Hepatocyte (in vitro differentiated cells): ENCODE data around the gene SLF2. TPM values are rescaled to one million over a fixed set of nuclear protein-coding genes. Genes with fewer than 3 reads are reported as not detected.

Experiments used
- DNase-seq: peaks from one replicate; pipeline ENCODE4 v3.0.0-alpha.2; 2016; ENCODE audit warnings: low spot score
- H2AFZ ChIP-seq: fragments of 200-600 bp; sonication (generic); 2 replicates; pipeline ENCODE4 v1.6.0; 2016; ENCODE audit warnings: antibody characterized with exemption, mild to moderate bottlenecking
- H3K27ac ChIP-seq: fragments of 200-600 bp; sonication (generic); 2 replicates; pipeline ENCODE4 v1.5.1; 2016; ENCODE audit warnings: mild to moderate bottlenecking
- H3K27me3 ChIP-seq: fragments of 200-600 bp; sonication (generic); 2 replicates; pipeline ENCODE4 v1.6.1; 2016
- H3K36me3 ChIP-seq: fragments of 200-600 bp; sonication (generic); replicated peaks from 2 replicates; pipeline ENCODE4 v1.5.1; 2016; ENCODE audit warnings: low read depth; ENCODE audit not compliant: insufficient read depth
- H3K4me1 ChIP-seq: fragments of 200-600 bp; sonication (generic); 2 replicates; pipeline ENCODE4 v1.5.1; 2016; ENCODE audit warnings: mild to moderate bottlenecking, moderate library complexity; ENCODE audit not compliant: insufficient read depth
- H3K4me2 ChIP-seq: fragments of 200-600 bp; sonication (generic); 2 replicates; pipeline ENCODE4 v1.6.0; 2016
- H3K4me3 ChIP-seq: fragments of 200-600 bp; sonication (generic); 2 replicates; pipeline ENCODE4 v1.5.1; 2016; ENCODE audit warnings: mild to moderate bottlenecking
- H3K79me2 ChIP-seq: fragments of 200-600 bp; sonication (generic); 2 replicates; pipeline ENCODE4 v1.6.0; 2017; ENCODE audit warnings: mild to moderate bottlenecking
- H3K9me2 ChIP-seq: fragments of 200-600 bp; sonication (generic); replicated peaks from 2 replicates; pipeline ENCODE4 v1.6.0; 2017; ENCODE audit warnings: mild to moderate bottlenecking; ENCODE audit not compliant: insufficient read depth
- H3K9me3 ChIP-seq: fragments of 200-600 bp; sonication (generic); 2 replicates; pipeline ENCODE4 v1.5.1; 2016; ENCODE audit warnings: low read depth, mild to moderate bottlenecking
- H4K20me1 ChIP-seq: fragments of 200-600 bp; sonication (generic); 2 replicates; pipeline ENCODE4 v1.6.0; 2016; ENCODE audit warnings: mild to moderate bottlenecking; ENCODE audit not compliant: insufficient read depth, poor library complexity, severe bottlenecking
- EZH2 ChIP-seq: fragments of 200-600 bp; sonication (generic); IDR thresholded peaks from 2 replicates; pipeline ENCODE4 v1.6.1; 2016; ENCODE audit warnings: antibody characterized with exemption, mild to moderate bottlenecking, borderline replicate concordance
- EZH2phosphoT487 ChIP-seq: fragments of 200-600 bp; sonication (generic); IDR thresholded peaks from one replicate; pipeline ENCODE4 v1.6.1; 2018; ENCODE audit warnings: antibody characterized with exemption, mild to moderate bottlenecking, low read depth, moderate library complexity; ENCODE audit not compliant: unreplicated experiment, severe bottlenecking
- WGBS: methylation state at CpG from one replicate; pipeline ENCODE4 v1.1.6; 2016; ENCODE audit warnings: low lambda C conversion rate; ENCODE audit errors: missing lambda C conversion rate; 5-methylcytosine and 5-hydroxymethylcytosine counted together
- polyA plus RNA-seq: library from polyadenylated mRNA; unstranded; fragments of >200 nt; fragmentation: Nextera tagmentation; extraction: Ambion mirVana; gene quantifications from 2 replicates; pipeline ENCODE4 v1.2.1, GENCODE V29; 2016
- total RNA-seq: library from RNA; depleted of rRNA; stranded (reverse); fragments of >200 nt; gene quantifications from 2 replicates; pipeline ENCODE4 v1.2.3, GENCODE V29; 2014
- TF ChIP-seq, protein P1 (sequence below): fragments of 200-600 bp; sonication (generic); IDR thresholded peaks from 2 replicates; pipeline ENCODE4 v1.5.1; 2016; ENCODE audit warnings: antibody characterized with exemption, mild to moderate bottlenecking; ENCODE audit not compliant: poor library complexity

SLF2 gene
- total and polyA plus RNA-seq, 2 experiments from 2014 or later = 11.7 to 23.5 TPM

DNA sequence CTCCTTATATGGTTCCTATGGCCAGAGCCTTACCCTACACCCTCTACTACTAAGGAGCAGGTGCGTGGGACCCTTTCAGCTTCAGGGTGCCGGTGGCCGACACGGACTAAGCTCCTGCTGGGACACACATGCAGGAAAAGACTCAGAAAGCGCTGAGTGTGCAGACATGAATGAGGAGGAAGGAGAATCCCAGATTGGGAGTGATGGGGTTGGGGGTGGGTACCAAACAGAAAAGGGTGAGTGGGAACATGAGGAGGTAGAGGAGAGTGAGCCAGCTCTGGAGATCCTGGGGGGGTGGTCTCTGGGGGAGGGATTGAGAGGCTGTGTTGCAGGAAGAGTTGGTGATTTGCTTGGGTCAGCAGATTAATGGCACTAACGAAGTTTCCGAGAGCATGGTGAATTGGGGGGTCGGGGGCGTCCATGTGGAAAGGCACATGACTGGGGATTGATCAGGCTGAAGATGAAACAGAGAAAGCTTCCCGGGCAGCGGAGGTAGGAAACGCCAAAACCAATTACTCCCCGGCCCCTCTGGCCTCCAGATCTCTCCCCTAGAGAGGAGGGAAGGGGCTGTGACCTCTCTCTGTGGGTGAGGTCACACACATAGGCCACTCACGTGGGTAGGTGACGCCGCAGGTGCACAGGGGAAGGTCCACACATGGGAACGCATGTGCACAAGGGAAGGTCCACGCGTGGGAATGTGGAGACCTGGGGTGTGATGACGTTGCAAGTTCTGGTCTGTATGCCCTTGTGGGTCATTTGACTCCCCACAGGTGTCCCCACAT, 37.9 kb upstream of the SLF2 start:
- Histone ChIP-seq H3K4me3 (no peak overlapping the region), H3K9me3 (no peaks in the 10 kb centered on the region), H3K27me3 (peaks cover 3% of the 10 kb centered on the region), H4K20me1 (no peaks in the 10 kb centered on the region), H3K79me2 (no peaks in the 10 kb centered on the region), H3K9me2 (no peaks in the 10 kb centered on the region), H3K4me2 (no peak overlapping the region), H2AFZ (no peak overlapping the region), H3K27ac (no peak overlapping the region), H3K36me3 (no peaks in the 10 kb centered on the region), H3K4me1 (peaks cover 16% of the 10 kb centered on the region)
- DNase-seq = no peak
- TF ChIP-seq EZH2 (no peak), EZH2phosphoT487 (no peak)
- TF ChIP-seq, protein P1, sequence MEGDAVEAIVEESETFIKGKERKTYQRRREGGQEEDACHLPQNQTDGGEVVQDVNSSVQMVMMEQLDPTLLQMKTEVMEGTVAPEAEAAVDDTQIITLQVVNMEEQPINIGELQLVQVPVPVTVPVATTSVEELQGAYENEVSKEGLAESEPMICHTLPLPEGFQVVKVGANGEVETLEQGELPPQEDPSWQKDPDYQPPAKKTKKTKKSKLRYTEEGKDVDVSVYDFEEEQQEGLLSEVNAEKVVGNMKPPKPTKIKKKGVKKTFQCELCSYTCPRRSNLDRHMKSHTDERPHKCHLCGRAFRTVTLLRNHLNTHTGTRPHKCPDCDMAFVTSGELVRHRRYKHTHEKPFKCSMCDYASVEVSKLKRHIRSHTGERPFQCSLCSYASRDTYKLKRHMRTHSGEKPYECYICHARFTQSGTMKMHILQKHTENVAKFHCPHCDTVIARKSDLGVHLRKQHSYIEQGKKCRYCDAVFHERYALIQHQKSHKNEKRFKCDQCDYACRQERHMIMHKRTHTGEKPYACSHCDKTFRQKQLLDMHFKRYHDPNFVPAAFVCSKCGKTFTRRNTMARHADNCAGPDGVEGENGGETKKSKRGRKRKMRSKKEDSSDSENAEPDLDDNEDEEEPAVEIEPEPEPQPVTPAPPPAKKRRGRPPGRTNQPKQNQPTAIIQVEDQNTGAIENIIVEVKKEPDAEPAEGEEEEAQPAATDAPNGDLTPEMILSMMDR = no peak
- 83% methylated on average over 20 of the region's 20 CpGs for WGBS

DNA sequence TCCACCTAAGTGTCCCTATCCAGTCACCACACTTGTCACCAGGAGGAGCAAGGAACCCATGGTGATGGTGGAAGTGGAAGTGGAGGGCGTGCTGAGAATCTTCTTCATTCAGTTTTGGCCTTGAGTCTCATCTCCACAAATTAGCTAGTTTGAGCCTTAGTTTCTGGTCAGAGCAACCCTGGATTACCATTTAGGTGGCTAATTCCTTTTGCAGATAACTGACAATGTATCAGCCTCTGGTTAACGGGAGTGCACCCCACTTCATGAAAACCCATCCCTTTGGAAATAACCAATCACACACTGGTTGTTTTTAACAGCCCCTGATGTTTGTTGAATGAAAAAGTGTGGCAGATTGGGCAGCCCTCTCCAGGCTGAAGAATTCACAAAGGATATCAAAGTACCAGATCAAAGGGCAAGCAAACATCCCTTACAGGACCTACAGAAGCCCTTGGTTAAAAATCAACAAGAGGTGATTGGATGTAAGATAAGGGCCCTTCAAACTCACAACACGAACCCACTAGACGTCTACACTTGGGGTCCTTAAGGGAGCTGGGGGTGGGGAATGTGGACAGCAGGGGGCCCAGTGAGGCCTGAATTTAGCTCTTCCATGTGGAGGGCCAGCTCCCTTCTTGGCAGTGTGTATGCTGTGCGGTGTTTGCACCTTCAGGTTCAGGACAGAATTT, 37.1 kb upstream of the SLF2 start:
- H4K20me1 ChIP-seq = no peaks in the 10 kb centered on the region
- TF ChIP-seq EZH2 (no peak), EZH2phosphoT487 (no peak)
- TF ChIP-seq, protein P1 = no peak
- H3K4me2 ChIP-seq = no peak overlapping the region

DNA sequence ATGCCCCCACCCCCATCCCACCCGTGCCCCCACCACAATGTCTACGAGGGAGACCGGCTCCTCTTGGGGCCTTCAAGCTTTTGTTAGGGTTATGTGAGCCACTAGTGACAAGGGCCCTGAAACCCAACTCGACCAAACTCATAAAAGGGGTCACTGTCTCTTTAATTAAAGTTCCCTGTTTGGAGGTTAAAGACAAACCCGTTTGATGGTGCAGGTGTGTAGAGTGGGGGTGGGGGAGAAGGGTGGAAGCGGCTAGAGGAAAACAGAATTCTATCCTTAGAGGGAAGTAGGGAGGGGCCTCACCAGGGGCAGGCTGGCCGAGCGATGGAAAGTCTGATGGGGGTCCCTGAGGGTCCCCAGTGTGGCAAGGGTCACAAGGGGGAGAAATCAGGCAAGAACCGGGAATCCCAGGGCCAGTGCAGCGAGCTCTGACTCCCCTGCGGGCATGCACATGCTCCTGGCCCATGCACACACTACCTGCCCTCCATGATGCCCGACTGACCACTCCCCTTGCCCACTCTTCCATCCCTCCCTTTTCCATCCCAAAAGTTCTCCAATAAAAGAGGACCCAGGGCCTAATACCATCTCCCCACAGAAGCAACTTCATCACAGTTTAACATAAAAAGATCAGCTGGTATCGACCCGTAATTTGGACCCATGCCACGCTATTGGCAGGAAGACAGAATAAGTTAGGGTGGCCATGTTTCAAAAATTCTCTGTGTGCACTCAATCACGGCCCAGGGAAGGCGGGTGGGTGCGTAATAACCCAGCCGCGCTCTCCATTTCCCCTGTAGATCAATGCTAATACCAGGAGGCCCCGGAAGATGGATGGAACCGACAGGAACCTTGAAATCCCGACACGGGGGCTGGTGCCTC, 35.9 kb upstream of the SLF2 start:
- DNase-seq = no peak
- Histone ChIP-seq H3K36me3 (no peaks in the 10 kb centered on the region), H3K27me3 (peaks cover 3% of the 10 kb centered on the region), H3K4me1 (peaks cover 27% of the 10 kb centered on the region), H3K4me2 (no peak overlapping the region), H3K4me3 (no peak overlapping the region), H3K27ac (no peak overlapping the region), H3K9me2 (no peaks in the 10 kb centered on the region), H4K20me1 (no peaks in the 10 kb centered on the region), H2AFZ (no peak overlapping the region), H3K9me3 (no peaks in the 10 kb centered on the region), H3K79me2 (no peaks in the 10 kb centered on the region)
- 66% methylated on average over 23 of the region's 24 CpGs for WGBS
- no peak for TF ChIP-seq EZH2phosphoT487
- TF ChIP-seq, protein P1 = no peak
- TF ChIP-seq EZH2 = no peak

More for the DNA sequence above, 37.1 kb upstream of the SLF2 start:
- DNase-seq = no peak
- Histone ChIP-seq H3K27me3 (peaks cover 3% of the 10 kb centered on the region), H3K4me1 (peaks cover 16% of the 10 kb centered on the region), H3K9me2 (no peaks in the 10 kb centered on the region), H3K27ac (no peak overlapping the region), H3K9me3 (no peaks in the 10 kb centered on the region), H3K36me3 (no peaks in the 10 kb centered on the region), H2AFZ (no peak overlapping the region), H3K4me3 (no peak overlapping the region), H3K79me2 (no peaks in the 10 kb centered on the region)
- WGBS = 30% methylated on average over 5 of the region's 5 CpGs
